Activated T-helper 1 cell treated with Interleukin-2 at 50 U/mL for 16 hours (primary cell): ENCODE results near the gene CDH23.

Experiments
- DNase-seq: peaks from one replicate; pipeline ENCODE4 v3.0.0-alpha.2; 2020; ENCODE audit warnings: low read depth

The CDH23 gene

DNA sequence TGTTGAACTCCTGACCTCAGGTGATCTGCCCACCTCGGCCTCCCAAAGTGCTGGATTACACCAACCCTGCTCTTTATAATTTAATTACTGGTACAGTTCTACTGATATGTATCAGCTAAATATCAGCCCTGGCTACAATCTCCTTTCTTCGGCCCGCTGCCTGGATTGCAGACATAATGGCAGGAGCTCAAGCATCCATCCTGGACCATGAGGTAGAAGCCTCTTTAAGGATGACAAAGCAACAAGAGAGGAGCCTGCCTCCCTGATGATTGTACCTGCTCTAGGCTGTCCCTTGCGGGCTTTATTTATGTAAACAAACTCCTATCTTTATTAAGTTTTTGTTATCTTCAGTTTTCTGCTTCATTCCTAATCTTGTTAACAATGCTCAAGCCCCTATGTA lies 459.9 kb downstream of the CDH23 start:
- no peak for DNase-seq

DNA sequence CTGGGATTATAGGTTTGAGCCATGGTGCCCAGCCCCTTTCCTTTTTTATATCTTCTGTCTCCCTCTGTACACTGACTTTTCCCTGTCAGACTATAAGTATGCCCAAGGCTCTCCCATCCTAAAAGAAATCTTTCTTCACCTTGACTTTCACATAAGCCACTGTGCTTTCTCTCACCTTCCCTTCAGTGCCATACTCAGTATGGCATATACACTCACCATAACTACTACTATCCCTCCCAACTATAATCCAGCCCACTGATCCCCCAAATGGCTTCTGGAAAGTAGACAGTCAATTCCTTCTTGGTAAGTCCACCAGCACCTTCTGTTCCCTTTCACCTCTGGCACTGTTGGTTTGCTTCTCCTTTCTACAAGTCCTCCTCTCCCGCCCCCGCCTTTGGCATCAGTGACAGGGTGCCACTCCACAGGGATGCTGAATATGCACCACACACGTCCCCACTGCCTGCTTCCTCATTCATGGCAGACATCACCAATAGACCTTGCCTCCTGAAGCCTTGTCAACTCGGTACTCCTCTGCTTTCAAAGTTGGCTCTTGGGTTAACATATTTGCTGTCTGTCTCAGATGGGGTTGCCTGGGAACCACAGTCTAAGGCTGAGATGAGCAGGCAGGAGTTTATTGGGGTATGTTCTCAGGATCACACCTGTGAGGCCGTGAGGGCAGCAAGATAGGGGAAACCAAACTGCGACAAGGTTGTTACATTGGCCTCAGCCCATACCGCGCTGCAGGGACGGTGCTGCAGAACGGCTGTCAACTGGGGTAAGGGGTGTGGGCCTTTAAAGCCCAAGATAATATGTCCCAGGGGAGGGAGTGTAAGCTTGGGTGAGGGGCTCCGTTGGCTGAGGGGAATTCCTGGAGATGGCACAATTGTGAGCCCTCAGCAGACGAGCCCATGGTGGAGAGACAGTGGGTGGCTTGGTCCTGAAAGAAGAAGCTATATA lies 461.5 kb downstream of the CDH23 start:
- DNase-seq, result no peak

DNA sequence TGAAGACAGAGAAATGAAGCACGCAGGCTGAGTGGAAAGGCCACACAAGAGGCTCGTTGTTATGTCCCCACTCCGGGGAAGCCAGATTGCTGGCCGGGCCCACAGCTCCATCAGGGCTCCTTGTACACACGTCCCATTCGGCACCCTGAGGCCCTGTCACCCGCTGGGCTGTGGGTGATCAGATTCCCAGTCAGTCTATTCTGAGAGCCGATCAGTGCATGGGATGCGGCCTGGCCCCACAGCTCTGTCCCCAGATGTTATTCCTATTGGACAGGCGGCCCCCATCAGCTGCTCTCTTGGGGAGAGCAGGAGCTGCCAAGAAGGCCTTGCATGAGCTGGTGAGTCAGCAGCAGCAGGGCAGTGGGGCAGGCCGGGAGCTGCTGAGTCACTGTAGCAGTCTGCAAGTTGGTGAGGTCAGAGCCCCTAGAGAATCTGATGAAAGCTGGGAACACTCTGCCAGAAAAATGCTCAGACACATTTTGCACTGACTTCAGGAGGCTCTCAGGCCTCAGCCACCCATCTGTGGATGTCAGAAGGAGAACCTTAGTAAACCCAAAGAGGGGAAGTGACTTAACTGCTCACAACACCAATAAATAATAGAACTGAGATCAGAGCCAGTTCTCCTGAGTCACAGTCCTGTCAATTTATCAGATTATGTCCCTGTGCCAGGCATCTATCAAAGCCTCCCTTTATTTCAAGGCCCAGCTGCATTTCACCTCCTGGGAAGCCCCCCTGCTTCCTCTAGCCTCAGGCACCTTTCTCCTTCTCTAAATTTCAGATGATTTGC lies 463.7 kb downstream of the CDH23 start:
- no peak for DNase-seq

DNA sequence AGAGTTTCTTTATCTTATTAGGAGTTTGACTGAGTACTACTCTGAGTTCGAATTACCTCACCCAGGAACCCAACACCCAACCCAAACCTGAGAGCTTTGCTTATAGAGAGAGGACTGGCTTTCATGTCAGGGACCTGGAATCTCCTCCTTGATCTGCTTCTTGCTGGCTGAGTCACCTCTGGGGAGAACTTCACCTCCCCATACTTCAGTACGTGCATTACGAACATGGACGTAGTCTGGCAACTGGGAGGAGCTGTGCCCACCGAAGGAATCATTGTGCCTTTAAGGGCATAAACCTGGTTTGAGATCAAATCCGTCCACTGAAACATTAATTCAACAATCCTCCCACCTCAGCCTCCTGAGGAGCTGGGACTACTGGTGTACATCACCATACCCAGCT lies 466.5 kb downstream of the CDH23 start:
- DNase-seq, result no peak

DNA sequence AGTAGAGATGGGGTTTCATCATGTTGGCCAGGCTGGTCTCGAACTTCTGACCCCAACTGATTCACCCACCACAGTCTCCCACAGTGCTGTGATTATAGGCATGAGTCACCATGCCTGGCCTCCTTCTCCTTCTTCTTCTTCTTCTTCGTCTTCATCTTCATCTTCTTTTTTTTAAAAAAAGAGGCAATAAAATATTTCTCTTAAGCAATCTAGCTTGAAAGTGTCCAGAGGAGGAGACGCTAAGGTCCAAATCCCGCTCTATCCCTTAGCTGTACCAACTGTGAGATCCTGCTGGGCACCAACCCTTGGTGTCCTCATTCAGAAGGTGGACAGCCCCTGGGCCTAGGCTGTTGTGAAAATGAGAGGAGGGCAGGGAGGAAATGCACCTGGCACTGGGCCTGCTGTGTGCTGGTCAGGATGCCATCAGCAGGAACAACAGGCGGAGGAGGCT lies 468.2 kb downstream of the CDH23 start:
- DNase-seq, result no peak
